GM12875 (cell line): Measurements from ENCODE around the gene TMEM125.
A peak's percentile ranks its signal among the peaks of the same experiment; 100 is the strongest.

Experiments used
- H3K4me3 ChIP-seq: one replicate; pipeline ENCODE4 v1.5.1; 2011; ENCODE audit warnings: low read depth, low read length, control low read depth
- TF ChIP-seq, protein P1 (sequence below): IDR thresholded peaks from 2 replicates; pipeline ENCODE4 v1.5.1; 2011; ENCODE audit warnings: low read depth, mild to moderate bottlenecking, control low read depth, inconsistent platforms, low read length, moderate library complexity, borderline replicate concordance; ENCODE audit not compliant: insufficient read depth

Gene TMEM125

DNA sequence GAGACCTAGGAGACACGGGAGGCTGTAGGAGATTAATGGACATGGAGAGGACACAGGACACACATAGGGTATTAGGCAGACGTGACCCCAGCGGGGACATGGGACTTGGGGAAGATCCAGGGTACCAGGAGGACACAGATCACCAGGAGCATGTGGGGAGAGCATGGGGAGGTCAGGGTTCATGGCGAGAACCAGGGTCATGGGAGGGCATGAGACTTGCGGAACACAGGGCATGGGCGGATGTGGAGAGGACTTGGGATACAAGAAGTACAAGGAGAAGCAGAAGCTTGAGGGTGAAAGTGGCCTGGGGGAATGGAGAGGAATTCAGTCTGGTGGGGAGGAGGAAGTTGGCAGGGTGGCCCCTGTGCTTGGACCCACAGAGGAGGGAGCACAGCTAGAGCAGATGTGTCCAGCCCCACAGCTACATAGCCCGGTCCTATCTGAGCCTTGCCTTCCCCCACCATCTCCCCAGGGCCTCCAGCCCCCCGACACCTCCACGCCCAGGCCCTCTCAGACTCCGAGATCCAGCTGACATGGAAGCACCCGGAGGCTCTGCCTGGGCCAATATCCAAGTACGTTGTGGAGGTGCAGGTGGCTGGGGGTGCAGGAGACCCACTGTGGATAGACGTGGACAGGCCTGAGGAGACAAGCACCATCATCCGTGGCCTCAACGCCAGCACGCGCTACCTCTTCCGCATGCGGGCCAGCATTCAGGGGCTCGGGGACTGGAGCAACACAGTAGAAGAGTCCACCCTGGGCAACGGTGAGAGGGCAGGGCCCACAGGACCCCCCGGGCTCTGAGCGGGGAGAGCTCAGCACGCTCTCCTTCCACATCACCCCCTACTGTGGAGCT is 43.1 kb downstream of the TMEM125 start:
- H3K4me3 ChIP-seq = no peak overlapping the region
- TF ChIP-seq, protein P1, sequence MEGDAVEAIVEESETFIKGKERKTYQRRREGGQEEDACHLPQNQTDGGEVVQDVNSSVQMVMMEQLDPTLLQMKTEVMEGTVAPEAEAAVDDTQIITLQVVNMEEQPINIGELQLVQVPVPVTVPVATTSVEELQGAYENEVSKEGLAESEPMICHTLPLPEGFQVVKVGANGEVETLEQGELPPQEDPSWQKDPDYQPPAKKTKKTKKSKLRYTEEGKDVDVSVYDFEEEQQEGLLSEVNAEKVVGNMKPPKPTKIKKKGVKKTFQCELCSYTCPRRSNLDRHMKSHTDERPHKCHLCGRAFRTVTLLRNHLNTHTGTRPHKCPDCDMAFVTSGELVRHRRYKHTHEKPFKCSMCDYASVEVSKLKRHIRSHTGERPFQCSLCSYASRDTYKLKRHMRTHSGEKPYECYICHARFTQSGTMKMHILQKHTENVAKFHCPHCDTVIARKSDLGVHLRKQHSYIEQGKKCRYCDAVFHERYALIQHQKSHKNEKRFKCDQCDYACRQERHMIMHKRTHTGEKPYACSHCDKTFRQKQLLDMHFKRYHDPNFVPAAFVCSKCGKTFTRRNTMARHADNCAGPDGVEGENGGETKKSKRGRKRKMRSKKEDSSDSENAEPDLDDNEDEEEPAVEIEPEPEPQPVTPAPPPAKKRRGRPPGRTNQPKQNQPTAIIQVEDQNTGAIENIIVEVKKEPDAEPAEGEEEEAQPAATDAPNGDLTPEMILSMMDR = no peak

DNA sequence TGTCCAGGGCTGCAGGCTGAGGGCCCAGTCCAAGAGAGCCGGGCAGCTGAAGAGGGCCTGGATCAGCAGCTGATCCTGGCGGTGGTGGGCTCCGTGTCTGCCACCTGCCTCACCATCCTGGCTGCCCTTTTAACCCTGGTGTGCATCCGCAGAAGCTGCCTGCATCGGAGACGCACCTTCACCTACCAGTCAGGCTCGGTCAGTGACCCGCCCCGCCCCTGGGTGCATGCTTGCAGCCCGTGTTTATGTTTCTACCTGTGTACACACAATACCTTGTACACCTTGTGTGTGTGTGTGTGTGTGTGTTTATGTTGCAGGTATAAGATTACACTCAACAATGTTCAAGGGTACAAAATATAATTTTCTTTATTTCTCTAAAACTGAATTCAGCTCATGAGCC is 44.0 kb downstream of the TMEM125 start:
- TF ChIP-seq, protein P1 = no peak

DNA sequence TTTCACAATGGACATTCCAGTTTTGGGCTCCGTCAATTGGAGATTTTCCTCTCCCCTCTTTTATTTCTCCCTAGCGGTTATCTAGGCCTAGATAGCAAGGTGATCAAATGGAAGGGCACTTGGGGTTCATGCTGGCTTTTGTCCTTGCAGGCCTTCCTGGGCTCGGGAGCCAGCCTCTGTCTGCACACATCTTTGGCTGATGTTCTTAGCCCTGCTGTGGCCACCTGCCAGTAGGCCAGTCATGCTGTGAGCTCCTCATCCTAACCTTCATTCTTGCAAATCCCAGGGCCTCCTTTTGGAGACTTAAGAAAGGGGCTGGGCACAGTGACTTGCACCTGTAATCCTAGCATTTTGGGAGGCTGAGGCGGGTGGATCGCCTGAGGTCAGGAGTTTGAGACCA is 44.5 kb downstream of the TMEM125 start:
- TF ChIP-seq, protein P1 = no peak
- H3K4me3 ChIP-seq = no peak overlapping the region

More for the DNA sequence above, 44.0 kb downstream of the TMEM125 start:
- H3K4me3 ChIP-seq = no peak overlapping the region

DNA sequence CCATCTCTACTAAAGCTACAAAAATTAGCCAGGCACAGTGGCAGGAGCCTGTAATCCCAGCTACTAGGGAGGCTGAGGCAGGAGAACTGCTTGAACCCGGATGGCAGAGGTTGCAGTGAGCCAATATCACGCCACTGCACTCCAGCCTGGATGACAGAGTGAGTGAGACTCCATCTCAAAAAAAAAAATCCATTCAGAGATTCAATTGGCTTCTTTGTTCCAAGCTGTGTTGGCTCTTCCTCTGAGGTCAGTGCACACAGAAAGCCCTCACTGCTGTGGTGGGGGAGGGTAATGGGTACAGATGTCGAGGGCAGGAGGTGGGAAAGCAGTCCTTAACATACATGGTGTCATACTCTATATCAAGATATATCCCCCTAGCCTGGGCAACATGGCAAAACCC is 45.7 kb downstream of the TMEM125 start:
- TF ChIP-seq, protein P1 = no peak

DNA sequence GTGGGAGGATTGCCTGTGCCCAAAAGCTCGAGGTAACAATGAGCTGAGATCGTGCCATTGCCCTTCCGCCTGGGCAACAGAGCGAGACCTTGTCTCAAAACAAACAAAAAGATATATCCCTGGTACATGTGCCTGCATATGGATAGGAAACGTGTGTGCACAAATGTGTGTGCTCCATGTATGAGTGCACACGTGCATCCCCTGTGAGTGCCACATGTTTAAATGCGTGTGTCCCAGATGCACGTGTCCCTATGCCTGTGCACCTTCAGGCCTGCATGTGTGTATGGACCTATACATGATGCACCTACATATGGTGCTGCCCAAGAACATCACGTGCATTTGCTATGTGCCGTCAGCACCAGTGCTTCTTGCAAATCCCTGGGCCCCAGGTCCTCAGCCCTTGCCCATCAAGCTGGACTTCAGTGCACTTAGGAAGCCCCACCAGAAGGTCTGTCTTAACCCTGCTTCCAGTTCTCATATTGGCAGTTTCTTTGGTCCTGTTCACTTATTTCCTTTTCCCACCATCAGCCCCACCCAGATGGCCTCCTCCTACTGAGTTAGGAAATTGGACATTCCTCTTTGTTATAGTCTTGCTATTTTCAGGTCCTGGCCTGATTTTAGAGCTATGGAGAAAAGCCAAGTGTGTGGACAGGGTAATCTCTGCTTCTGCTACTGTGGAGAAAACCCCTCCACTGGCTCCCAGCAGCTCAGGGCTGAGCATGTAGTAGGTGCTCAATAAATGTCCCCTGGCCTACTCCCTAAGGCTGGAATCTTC is 46.4 kb downstream of the TMEM125 start:
- H3K4me3 ChIP-seq = no peak overlapping the region
- TF ChIP-seq, protein P1 = no peak

More for the DNA sequence above, 45.7 kb downstream of the TMEM125 start:
- no peak overlapping the region for H3K4me3 ChIP-seq

DNA sequence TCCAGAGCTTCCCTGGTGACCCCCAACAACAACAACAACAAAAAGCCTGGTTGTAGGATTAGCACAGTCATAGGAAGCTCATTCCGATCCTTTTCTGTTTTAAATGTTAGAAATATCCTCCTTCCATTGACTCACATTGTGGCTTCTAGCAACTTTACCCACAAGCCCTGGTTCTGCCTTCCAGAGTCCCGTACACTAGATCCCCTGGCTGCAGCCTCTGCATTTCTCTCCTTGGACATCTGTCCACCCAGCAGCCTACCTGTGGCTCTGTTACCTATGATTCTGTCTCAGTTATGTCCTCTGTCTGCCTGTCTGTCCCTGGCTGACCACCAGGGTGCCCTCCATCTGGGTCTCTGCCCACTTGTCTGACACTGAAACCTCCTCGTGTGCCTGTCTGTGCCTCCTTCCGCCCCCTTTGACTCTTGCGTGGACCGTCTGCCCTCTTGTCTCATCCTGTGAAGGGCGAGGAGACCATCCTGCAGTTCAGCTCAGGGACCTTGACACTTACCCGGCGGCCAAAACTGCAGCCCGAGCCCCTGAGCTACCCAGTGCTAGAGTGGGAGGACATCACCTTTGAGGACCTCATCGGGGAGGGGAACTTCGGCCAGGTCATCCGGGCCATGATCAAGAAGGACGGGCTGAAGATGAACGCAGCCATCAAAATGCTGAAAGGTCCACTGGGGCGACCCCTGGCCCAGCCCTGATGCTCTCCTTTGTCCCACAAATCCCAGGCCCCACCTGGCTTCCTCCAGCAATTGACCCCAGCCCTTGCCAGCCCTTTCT is 47.1 kb downstream of the TMEM125 start:
- no peak overlapping the region for H3K4me3 ChIP-seq
- TF ChIP-seq, protein P1 = peak; percentile 16; the same call in 1 of the 2 replicates
